Inflammatory macrophage treated with lipopolysaccharide for 4 hours (primary cell): Measurements from ENCODE around the gene CCL27.
A peak's percentile ranks its signal among the peaks of the same experiment; 100 is the strongest.

Source experiments
- DNase-seq: peaks from one replicate; pipeline ENCODE4 v3.0.0-alpha.2; 2020

CCL27 gene

DNA sequence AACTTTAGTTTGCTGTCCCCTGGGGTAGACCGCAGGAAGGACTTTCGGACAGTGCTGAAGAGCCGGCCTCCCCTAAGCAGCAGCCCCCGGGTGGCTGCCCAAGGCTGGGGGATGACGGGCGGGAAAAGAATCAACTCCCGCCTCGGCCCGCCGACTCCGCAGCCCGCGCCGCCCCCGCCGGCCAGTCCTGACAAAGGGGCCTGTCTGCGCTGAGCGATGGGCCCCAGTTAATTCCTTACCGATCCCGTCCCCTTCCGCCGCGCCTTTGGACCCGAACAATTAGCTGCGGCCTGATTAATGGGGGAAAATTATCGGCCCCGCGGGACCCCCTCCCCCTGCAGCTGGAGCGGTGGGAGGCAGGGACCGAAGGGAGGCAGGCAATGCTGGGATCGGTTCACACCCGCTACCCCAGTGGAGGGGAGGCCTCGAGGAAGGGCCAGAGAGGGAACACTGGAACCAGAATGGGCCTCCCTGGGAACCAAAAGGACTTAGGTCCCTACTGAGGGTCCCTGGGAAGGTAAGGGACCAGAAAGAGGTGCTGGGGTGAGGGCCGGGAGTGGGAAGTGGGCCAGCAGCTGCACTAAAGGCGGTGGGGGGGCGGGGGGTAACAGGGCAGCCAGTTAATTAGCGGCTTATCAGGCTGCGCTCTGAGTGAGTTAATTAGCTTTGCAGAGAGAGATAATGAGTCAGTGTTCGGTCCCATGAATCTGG, 37.8 kb downstream of the CCL27 start:
- no peak for DNase-seq

- DNase-seq, result no peak
These were observed 38.9 kb downstream of the CCL27 start for GRCh38 chr9:34623374-34624235.

DNA sequence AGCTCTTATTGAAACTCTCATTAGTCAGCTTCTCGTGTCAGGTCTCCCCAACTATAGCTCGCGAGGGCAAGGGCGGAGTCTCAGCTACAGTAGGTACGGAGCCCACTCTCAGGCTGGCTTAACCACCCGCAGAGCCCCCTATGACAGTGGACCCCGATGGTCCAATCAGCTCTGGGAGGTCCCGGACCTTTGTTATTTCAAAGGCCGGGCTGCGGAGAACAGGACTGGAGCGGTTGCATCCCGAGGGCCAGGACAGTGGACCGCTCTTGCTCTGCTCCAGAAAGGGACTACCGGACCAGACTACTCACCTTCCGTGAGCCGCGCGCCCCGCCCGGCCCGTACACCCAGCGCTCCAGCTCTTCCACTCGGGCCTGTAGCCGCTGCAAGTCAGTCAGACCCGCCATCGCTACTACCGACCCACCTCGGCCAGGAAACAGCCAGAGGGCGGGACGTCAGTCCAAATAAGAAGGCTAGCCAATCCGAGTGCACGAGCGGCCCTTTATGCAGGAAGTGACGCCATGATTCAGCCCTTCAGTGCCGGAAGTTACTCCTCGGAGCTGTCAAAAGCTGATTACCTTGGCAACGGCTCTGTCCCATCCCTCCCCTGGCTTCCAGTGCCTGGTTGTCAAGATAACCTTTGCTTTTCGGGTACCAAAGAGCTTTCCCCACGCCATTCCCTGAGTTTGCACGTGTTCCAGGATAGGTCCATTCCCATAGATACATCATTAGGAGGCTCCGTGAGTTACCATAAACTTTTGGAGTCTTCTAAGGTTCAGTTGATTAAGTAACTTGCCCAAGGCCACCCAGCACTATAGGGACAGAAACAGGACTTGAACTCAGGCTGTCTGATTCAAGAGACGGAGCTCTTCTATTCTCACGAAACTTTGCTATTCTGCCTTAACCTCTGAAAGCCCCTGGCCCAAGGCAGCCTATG, 42.1 kb downstream of the CCL27 start, which contains the start of gene DCTN3:
TSS of gene DCTN3 (minus strand) at position 435 of the 934 bp plus-strand sequence. CDS start at position 404, 31 bp downstream.
- DNase-seq, result peak; percentile 98

DNA sequence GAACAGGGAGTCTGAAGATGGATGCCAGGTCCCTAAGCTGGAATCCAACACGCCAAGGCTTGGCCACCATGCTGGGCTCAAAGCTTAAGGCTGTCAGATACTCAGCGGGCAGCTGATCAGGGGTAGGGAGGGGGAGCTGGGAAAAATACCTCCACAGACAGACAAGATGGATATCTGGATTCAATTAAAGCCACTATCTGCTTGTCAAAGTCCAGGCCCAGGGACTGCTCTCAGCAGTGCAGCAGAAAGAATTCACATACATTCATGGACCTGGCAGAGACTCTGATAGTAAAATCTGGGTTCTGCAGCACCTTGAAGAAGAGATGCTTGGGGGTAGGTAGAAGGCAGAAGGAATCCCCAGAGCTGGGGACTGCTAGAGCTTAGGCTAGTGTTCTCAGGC, 47.3 kb downstream of the CCL27 start:
- DNase-seq, result no peak

DNA sequence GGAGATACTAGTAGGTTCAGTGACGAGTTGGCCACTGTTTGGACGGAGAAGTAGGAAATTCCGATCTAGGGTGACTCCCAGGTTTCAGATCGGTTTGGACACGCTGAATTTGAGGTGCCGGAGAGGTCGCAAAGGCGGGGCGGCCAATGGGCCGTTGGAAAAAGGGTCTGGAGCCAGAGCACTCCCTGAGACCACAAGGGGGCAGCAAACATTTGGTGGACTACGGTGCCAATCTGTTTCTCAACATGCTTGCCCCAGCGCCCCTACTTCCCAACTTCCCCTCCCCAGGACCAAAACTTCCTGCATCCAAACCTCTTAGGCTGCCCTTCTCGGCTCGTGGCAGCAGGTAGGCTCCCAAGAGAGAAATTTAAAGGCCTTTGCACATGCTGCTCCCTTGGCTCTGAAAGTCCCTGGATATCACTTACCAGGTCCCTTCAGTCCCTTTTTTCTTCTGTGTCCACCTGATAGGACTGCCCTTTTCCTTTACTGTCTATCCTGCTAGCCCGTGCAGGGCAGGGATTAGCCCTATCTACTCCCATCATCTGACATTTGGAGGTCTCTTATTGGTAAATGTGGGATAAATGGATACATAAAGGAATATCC, 49.6 kb downstream of the CCL27 start:
- peak; percentile 79 for DNase-seq
